Stimulated activated CD8-positive, alpha-beta memory T cell treated with anti-CD3 and anti-CD28 coated beads, Interleukin-15, amount 100 ng/mL, for 1 hour (primary cell): ENCODE data around the gene PDZD2.

Source experiments
- DNase-seq: peaks from one replicate; pipeline ENCODE4 v3.0.0-alpha.2; 2020; ENCODE audit warnings: low read depth

PDZD2 gene

GRCh38 chr5:31825518-31826068 is 186.7 kb downstream of the PDZD2 start:
- peak; percentile 2 for DNase-seq

DNA sequence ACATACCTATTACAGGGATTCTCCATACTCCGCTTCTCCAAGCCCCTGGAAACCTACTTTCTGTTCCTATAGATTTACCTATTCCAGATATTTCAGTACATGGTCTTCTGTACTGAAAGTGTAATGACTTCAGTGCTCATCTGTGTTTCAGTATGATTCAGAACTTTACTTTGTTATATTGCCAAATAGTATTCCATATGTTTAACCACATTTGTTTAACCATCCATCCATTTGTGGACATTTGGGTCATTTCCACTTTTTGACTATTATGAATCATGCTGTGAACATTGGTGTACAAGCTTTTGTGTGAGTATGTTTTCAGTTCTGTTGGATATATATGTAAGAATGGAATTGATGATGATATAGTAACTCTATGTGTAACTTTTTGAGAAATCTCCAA is 188.9 kb downstream of the PDZD2 start:
- no peak for DNase-seq

DNA sequence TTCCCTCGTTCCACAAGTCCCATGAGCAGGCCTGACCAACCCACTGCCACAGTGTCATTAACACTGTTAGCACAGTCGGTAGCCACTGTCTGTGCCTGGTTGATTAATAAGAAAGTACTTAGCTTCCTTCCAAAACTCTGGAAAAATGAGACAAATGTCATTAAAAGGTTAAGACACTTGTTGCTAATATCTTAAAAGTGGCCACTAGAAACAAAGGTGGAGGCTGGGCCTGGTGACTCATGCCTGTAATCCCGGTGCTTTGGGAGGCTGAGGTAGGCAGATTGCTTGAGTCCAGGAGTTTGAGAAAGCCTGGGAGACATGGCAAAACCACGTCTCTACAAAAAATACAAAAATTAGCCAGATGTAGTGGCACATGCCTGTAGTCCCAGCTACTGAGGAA is 194.0 kb downstream of the PDZD2 start:
- no peak for DNase-seq

- DNase-seq = no peak
These were observed 194.8 kb downstream of the PDZD2 start for GRCh38 chr5:31833710-31834109.

DNA sequence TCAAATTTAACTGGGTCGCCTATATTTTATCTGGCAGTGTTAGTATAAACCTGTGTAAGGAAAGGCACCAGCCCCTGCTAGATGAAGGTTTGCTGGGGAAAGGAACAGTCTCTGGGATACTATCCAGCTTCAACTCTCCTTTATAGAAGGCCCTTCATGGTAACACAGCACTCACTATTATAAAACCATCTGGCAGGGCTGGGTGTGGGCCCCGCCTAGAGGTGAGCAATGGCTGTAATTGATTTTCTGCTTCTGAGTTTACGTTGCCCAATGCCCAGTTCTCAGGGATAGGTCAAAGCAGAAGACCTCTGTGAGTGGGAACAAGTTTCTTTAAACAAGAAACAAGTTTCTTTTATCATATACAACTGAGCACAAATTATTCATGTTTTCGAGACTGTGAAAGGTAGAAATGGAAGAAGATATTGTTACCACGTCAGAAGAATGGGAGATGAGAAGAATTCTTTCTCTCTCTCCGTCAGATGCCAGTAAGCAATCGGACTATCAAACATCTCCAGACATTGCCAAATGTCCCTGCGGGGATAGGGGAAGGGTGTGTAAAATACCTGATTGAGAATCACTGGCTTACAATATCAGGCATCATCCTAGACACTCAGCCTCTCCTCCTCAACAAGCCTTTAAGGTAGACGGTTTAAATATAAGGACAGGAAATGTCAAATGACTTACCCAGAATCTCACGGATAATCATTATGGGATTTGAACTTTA is 205.9 kb downstream of the PDZD2 start:
- DNase-seq = no peak

- no peak for DNase-seq
These were observed 206.4 kb downstream of the PDZD2 start for GRCh38 chr5:31845361-31845760.

- no peak for DNase-seq
These were observed 208.0 kb downstream of the PDZD2 start for GRCh38 chr5:31846934-31847333.

DNA sequence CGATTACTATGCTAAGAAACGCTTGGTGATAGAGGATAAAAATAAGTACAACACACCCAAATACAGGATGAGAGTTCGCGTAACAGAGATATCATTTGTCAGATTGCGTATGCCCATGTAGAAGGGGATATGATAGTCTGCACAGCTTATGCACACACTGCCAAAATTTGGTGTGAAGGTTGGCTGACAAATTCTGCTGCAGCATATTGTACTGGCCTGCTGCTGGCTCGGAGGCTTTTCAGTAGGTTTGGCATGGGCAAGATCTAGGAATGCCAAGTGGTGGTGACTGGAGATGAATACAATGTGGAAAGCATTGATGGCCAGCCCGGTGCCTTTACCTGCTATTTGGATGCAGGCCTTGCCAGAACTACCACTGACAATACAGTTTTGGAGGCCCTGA is 208.4 kb downstream of the PDZD2 start:
- DNase-seq = no peak

DNA sequence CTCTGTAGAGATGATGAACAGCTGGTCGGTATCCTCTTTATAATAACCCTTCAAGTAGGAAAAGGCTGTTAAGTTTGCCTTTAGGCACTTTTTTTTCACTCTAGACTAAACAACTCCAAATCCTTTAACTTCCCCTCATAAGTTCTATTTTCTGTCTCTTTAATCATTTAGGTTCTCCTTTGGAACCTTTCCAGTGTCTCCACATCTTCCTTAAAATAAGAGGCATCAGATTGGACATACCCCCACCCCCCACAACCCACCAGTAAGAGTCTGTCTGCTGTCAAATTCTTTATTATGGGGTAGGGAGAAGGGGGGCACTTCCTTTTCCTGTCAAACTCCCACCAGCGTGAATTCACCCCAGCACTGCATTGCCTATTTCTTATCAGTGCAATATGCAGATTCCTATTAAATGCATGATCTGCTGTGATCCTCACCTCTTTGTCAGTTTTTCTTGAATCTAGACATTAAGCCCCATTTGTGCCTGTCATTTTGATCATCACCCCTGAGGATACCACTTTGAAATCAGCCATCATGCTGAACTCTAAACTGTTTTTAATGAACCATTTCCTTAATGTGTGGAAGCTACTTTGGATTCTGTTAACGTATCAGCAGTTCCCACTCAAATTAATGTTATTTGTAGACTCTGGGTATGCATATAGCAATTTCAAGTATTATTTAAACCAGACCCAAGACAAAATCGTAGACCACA is 212.2 kb downstream of the PDZD2 start:
- DNase-seq = no peak

- no peak for DNase-seq
These were observed 214.6 kb downstream of the PDZD2 start for GRCh38 chr5:31853398-31854135.

DNA sequence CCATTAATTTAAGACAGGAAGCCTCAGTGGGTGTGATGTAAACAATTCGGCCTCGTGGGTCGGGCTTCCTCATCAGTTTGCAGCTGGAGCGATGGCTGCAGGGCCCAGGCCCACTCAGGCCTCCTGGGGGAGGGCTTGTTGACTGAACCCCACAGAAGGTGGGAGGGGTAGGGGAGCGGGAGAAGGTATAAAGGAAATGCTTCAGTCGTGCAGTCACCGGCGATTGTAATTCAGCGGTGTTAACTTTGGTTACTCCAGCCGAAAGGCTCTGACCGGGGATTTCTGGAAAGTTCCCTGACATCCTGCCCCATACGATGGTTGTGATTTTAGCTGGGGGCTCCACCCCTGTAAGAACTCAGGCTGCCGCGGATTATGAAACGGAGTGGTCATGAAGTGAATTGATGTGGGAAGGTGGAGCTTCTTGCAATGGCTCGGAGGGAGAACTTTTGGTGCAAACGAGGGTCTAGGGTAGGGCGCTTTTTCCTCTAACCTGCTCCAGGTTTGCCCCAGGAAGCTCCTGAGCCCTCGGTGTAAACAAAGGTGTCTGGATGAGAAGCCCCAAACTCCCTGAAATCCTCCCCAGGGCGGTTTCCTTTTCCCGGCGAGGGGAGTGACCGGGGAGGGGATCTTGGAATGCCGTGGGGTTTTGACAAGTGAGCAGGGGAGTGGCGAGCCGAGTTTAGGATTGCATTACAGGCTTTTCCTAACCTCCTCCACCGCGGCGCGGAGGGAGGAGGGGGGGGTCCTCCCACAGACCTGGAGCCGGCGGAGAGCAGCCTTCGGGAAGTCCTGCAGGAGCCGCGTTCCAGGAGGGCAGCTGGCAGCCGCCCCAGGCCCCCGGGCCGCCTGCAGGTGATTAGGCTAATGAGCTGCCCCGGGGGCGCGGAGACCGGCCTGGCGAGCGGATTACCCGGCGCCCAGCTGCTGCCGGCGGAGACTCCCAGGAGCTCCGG is 215.5 kb downstream of the PDZD2 start:
- no peak for DNase-seq

DNA sequence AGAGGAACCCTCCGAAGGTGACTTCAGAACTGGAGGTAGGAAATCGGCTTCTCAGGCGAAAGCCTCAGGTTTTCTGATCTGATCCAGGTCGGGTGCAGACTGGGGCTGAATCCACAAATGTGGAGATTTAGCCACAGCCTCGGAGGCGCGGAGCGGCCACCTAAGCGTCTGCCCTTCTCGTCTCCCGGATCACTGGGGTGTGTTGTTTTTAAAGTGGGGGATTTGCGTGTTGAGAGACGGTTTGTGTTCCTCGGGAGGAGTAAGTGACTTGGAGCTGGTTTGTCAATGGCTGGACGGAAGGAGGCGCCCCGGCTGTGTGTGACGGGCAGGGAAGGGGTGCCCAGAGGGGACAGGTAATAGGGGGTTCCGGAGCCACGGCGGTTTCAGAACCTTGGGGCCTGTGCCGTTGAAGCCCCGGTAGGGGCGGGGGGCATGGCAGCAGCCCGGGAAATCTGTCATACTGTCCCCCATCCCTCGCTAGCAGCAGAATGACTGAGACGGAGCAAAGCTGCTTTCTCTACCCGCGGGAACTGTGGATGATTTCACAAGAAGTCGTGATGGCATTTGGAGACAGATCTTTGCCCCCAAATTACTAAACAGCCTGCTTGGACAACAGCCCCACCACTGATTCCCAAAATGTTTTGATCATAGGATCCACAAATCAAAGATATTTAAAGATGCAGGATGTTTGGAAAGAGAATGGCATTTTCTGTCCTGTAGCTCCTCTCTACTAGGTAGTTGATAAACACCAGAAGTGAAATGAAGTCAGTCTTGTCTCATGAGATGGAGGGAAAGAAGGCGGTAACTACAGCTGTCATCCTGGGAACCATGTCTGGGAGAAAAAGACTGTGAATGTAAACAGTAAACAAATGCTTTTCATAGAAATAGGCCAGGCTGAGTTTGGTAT is 216.5 kb downstream of the PDZD2 start:
- DNase-seq = no peak

DNA sequence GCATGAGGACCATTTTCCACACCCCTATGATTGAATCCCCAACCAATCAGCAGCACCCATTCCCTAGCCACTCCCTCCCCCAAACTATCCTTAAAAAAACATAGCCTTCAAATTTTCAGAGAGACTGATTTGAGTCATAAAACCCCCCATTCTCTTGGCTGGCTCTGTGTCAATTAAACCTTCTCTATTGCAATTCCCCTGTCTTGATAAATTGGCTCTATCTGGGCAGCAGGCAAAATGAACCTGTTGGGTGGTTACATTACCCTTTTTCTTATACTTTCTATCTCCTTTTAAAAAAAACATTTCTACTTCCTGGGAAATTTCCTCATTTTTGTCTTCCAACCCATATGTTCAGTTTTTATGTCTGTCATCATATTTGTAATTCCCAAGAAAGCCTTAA is 220.2 kb downstream of the PDZD2 start:
- no peak for DNase-seq

GRCh38 chr5:31860278-31860677 is 221.3 kb downstream of the PDZD2 start:
- no peak for DNase-seq

DNA sequence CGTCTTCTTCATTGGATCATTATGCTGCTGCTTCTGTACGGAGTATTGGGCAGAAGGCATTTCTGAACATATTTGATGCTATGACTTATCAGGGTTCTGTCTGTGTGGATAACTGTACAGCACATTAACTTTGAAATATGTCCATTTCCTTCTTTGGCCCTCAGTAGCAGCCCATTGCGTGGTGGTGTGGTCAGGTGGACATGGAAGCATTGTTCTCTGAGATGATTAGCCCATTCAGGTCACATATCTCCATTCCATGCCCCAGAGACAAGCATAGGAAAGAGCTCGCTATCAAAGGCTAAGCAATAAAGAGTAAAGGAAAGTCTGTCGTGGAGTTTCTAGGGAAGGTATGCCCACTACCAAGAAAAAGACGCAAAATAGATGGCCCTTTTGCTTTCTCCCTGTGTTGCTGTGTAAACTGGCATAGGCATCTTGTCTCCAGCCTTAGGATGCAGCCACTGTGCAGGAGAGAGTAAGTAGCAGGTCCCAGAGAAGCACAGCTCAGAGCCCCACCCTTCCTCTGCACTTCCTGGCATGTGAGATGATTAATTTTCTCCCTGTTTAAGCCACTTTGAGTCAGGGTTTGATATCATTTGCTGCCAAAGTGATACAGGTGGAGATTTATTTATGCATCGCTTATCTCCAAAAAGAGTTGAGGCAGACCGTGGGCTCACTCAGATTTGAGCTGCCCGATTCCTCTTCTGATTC is 221.9 kb downstream of the PDZD2 start:
- DNase-seq = no peak

- DNase-seq = no peak
These were observed 222.7 kb downstream of the PDZD2 start for GRCh38 chr5:31861601-31862000.

- no peak for DNase-seq
These were observed 225.1 kb downstream of the PDZD2 start for GRCh38 chr5:31863991-31864411.

DNA sequence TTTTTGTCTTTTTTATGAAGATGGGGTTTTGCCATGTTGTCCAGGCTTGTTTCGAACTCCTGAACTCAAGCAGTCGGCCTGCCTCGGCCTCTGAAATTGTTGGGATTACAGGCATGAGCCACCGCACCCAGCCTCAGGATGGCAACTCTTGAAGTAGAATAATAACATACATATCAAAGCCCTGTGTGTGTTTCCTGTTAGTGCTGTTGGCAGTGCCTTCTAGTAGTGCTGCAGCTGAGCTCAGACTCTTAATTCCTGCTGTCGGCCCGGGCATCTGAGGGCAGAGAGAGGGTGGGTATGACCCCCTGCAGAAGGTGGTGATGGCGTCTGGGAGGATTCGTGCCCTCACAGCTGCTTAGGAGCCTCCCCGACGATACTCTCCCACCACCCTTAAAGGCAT is 227.2 kb downstream of the PDZD2 start:
- no peak for DNase-seq

DNA sequence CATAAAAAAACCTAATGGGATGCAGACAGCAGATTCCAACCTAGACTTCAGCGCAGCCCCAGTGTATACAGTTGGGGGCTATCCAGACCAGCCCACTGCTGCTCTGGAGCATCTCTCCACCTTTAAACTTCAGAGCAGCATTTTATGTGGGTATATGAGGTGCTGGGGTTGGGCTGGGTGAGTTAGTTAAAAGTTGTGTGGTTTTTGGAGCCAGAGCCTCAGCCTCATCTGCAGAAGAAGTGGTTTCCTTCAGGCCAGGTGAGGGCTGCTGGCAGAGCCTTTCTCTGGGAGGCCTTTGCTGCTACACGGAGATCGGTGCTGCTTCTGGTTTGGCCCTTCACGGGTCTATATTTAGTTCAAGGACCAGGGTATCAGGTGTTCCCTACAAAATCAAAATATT is 228.3 kb downstream of the PDZD2 start:
- no peak for DNase-seq

GRCh38 chr5:31880449-31880848 is 241.5 kb downstream of the PDZD2 start:
- DNase-seq = no peak
